ENCODE measurements around the gene TMEM263.
"Not testable (repeated sequence)": the region's sequence is repeated elsewhere in the genome, so short reads cannot be mapped to it uniquely, and the experiment has no call there.

The TMEM263 gene

GRCh38 chr12:106919910-106920544 is 35.7 kb upstream of the TMEM263 start:
- TF ChIP-seq, protein P1, sequence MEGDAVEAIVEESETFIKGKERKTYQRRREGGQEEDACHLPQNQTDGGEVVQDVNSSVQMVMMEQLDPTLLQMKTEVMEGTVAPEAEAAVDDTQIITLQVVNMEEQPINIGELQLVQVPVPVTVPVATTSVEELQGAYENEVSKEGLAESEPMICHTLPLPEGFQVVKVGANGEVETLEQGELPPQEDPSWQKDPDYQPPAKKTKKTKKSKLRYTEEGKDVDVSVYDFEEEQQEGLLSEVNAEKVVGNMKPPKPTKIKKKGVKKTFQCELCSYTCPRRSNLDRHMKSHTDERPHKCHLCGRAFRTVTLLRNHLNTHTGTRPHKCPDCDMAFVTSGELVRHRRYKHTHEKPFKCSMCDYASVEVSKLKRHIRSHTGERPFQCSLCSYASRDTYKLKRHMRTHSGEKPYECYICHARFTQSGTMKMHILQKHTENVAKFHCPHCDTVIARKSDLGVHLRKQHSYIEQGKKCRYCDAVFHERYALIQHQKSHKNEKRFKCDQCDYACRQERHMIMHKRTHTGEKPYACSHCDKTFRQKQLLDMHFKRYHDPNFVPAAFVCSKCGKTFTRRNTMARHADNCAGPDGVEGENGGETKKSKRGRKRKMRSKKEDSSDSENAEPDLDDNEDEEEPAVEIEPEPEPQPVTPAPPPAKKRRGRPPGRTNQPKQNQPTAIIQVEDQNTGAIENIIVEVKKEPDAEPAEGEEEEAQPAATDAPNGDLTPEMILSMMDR (IDR thresholded peaks at IDR 0.05; ENCODE audit: low read depth, low read length), result peak; percentile 59
- H3K4me3 ChIP-seq (ENCODE audit: low read depth, low read length), result no peak overlapping the region
- peak; percentile 65 for DNase-seq (ENCODE audit: low read depth, low spot score)
- in situ Hi-C loops (cut with HindIII; ENCODE audit: low sequenced_read_pairs), result no loop called here

DNA sequence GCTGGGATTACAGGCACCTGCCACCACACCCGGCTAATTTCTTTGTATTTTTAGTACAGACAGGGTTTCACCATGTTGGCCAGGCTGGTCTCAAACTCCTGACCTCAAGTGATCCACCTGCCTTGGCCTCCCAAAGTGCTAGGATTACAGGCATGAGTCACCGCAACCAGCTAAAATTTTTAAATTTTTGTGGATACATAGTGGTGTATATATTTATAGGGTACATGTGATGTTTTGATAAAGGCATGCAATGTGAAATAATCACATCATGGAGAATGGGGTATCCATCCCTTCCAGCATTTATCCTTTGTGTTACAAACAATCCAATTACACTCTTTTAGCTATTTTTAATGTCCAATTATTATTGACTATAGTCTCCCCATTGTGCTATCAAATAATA is 33.7 kb upstream of the TMEM263 start:
- DNase-seq (ENCODE audit: low read depth, low spot score); H3K4me3 ChIP-seq (ENCODE audit: low read depth, low read length); in situ Hi-C loops (cut with HindIII; ENCODE audit: low sequenced_read_pairs): not testable (repeated sequence)

DNA sequence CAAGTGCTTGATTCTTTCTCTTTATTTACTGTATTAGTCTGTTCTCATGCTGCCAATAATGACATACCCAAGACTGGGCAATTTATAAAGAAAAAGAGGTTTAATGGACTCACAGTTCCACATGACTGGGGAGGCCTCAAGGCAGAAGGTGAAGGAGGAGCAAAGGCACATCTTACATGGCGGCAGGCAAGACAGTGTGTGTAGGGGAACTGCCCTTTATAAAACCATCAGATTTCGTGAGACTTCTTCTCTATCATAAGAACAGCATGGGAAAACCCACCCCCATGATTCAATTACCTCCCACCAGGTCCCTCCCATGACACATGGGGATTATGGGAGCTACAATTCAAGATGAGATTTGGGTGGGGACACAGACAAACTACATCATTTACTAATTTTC is 32.1 kb upstream of the TMEM263 start:
- in situ Hi-C loops (cut with HindIII; ENCODE audit: low sequenced_read_pairs); H3K4me3 ChIP-seq (ENCODE audit: low read depth, low read length): not testable (repeated sequence)

DNA sequence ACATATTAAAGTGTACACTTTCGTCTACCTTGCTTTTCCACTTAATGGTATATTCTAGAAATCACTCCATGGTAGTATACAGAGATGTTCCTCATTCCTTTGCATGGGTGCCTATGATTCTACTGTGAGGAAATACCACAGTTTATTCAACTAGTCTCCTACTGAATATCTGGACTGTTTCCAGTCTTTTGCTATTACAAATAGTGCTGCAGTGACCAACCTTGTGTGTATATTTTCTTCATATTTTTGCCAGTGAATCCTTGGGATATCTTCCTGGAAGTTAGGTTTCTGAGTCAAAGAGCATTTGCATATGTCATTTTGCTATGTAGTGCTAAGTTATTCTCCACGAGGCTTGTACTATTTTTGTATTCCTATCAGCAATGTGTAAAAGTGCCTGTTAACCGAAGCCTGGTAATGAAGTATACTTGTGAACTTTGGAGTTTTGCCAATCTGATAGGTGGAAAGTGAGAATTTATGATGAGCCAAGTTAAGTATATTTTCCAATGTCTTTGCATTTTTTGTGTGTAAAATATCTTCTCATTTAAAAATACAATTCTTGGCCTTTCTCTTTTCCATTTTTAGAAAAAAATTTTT is 31.3 kb upstream of the TMEM263 start:
- TF ChIP-seq, protein P1 (IDR thresholded peaks at IDR 0.05; ENCODE audit: low read depth, low read length), result no peak
- no peak for DNase-seq (ENCODE audit: low read depth, low spot score)
- H3K4me3 ChIP-seq (ENCODE audit: low read depth, low read length), result no peak overlapping the region
- in situ Hi-C loops (cut with HindIII; ENCODE audit: low sequenced_read_pairs), result no loop called here

More for the DNA sequence above, 32.1 kb upstream of the TMEM263 start:
- not testable (repeated sequence) for DNase-seq (ENCODE audit: low read depth, low spot score)

GRCh38 chr12:106926657-106927056 is 29.1 kb upstream of the TMEM263 start:
- TF ChIP-seq, protein P1 (IDR thresholded peaks at IDR 0.05; ENCODE audit: low read depth, low read length), result no peak
- no peak for DNase-seq (ENCODE audit: low read depth, low spot score)
- no peak overlapping the region for H3K4me3 ChIP-seq (ENCODE audit: low read depth, low read length)
- in situ Hi-C loops (cut with HindIII; ENCODE audit: low sequenced_read_pairs), result no loop called here

DNA sequence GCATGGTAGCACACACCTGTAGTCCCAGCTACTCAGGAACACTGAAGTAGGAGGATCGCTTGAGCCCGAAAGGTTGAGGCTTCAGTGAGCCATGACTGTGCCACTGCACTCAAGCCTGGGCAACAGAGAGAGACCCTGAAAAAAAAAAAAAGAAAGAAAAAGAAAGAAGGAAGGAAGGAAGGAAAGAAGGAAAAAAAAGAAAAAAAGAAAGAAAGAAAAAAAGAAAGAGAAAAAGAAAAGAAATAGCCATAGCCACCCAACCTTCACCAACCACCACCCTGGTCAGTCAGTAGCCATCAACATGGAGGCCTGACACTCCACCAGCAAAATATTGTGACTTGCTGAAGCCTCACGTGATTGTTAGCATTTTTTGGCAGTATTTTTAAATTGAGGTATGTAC is 21.4 kb upstream of the TMEM263 start:
- in situ Hi-C loops (cut with HindIII; ENCODE audit: low sequenced_read_pairs), result no loop called here
- TF ChIP-seq, protein P1 (IDR thresholded peaks at IDR 0.05; ENCODE audit: low read depth, low read length), result no peak
- H3K4me3 ChIP-seq (ENCODE audit: low read depth, low read length), result no peak overlapping the region
- no peak for DNase-seq (ENCODE audit: low read depth, low spot score)

- DNase-seq (ENCODE audit: low read depth, low spot score), result no peak
- TF ChIP-seq, protein P1 (IDR thresholded peaks at IDR 0.05; ENCODE audit: low read depth, low read length), result no peak
- in situ Hi-C loops (cut with HindIII; ENCODE audit: low sequenced_read_pairs), result no loop called here
- no peak overlapping the region for H3K4me3 ChIP-seq (ENCODE audit: low read depth, low read length)
Measured at GRCh38 chr12:106941481-106942156, 14.1 kb upstream of the TMEM263 start.
